ENCODE data around the gene KRT73.

DNA sequence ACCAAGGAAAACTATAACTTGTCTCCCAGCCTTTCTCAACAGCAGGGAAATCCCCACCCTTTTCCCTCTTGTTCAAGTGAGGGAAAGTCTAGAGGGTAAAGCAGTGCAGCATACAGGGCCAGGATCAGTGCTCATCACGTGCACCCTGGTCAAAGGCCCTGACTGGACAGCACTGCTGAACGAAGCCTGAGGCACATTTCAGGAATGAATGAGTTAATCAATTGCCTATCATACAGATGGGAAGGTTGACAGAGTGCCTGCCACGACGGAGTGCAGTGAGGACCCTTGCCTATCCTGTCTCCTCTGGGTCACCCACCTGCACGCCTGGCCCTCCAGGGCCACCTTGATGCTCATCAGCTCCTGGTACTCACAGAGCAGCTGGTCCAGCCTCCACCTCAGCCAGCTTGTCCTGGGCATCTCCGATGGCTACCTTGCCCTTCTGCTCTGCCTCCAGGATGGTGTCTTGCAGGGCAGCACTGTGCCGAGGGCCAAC lies 11.7 kb upstream of the KRT73 start:
- TF ChIP-seq, protein P1, sequence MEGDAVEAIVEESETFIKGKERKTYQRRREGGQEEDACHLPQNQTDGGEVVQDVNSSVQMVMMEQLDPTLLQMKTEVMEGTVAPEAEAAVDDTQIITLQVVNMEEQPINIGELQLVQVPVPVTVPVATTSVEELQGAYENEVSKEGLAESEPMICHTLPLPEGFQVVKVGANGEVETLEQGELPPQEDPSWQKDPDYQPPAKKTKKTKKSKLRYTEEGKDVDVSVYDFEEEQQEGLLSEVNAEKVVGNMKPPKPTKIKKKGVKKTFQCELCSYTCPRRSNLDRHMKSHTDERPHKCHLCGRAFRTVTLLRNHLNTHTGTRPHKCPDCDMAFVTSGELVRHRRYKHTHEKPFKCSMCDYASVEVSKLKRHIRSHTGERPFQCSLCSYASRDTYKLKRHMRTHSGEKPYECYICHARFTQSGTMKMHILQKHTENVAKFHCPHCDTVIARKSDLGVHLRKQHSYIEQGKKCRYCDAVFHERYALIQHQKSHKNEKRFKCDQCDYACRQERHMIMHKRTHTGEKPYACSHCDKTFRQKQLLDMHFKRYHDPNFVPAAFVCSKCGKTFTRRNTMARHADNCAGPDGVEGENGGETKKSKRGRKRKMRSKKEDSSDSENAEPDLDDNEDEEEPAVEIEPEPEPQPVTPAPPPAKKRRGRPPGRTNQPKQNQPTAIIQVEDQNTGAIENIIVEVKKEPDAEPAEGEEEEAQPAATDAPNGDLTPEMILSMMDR (IDR thresholded peaks at IDR 0.05), result no peak
- TF ChIP-seq POLR2A (IDR thresholded peaks at IDR 0.05) (no peak), POLR2AphosphoS5 (IDR thresholded peaks at IDR 0.05) (no peak), EP300 (IDR thresholded peaks at IDR 0.05) (no peak)
